Mesodermal cell (in vitro differentiated cells): Measurements from ENCODE around the gene PPARGC1A.

Experiments
- H3K27ac ChIP-seq: 2 replicates; pipeline ENCODE4 v1.7.0; 2013; ENCODE audit warnings: mild to moderate bottlenecking, low read depth, low read length, moderate library complexity; ENCODE audit not compliant: severe bottlenecking
- H3K36me3 ChIP-seq: 2 replicates; pipeline ENCODE4 v1.7.1; 2013; ENCODE audit warnings: mild to moderate bottlenecking, low read length, moderate library complexity; ENCODE audit not compliant: control insufficient read depth, insufficient read depth
- H3K4me1 ChIP-seq: one replicate; pipeline ENCODE4 v1.7.1; 2013; ENCODE audit warnings: mild to moderate bottlenecking, low read length; ENCODE audit not compliant: insufficient read depth, control insufficient read depth, poor library complexity, severe bottlenecking
- H3K4me3 ChIP-seq: 2 replicates; pipeline ENCODE4 v1.7.0; 2013; ENCODE audit warnings: low read length, control low read depth, mild to moderate bottlenecking; ENCODE audit not compliant: insufficient read depth, poor library complexity, severe bottlenecking; ENCODE audit errors: extremely low read depth
- H3K9me3 ChIP-seq: 2 replicates; pipeline ENCODE4 v1.7.1; 2013; ENCODE audit warnings: mild to moderate bottlenecking, low read length, moderate library complexity; ENCODE audit not compliant: control insufficient read depth
- WGBS, 2 experiments: methylation state at CpG; one replicate each; pipeline ENCODE4 v1.1.5; 2013; ENCODE audit warnings: missing lambda C conversion rate in 2 of 2; ENCODE audit not compliant: insufficient coverage in 2 of 2; 5-methylcytosine and 5-hydroxymethylcytosine counted together

PPARGC1A gene

GRCh38 chr4:23837371-23837770 lies 52.5 kb downstream of the PPARGC1A start:
- no CpG with 5 or more reads among the region's 2 CpGs for WGBS, 2 experiments
- Histone ChIP-seq H3K9me3 (no peaks in the 10 kb centered on the region), H3K4me3 (no peak overlapping the region), H3K4me1 (no peaks in the 10 kb centered on the region), H3K36me3 (no peaks in the 10 kb centered on the region), H3K27ac (no peak overlapping the region)

DNA sequence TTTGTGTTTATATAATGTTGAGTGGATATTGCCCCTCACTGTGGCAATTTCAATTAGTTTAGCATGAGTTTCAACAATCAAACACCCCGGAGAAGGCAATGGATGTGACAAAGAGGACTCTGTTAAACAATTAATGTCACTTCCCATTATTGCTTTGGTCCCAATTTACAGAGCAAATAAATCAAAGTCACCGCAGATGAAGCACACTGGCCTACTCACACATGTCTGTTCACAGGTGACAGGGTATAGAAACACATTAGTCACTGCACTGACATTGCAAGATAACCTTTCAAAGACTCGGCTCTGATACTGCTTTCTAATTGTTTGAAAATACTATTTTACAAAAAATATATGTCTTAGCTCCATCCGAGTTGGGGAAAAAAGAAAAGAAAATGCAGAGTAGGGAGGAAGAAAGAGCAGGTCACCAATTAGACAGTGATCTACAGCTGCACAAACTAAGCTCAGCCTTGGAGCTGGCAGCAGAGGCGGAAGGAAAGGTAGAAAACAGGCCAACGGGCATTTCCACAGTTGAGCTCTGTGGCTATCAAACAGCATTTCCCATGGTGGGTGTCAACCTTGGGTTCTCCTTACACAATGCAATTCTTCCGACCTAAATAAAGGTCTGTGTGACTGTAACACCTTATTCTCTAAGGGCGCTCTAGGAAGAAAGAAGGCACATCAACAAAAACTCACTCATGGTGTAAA lies 53.9 kb downstream of the PPARGC1A start:
- Histone ChIP-seq H3K4me3 (no peak overlapping the region), H3K4me1 (no peaks in the 10 kb centered on the region), H3K27ac (no peak overlapping the region), H3K9me3 (no peaks in the 10 kb centered on the region), H3K36me3 (no peaks in the 10 kb centered on the region)
- WGBS, 2 experiments = 83 to 89% methylated on average over 3 to 4 of the region's 8 CpGs

- Histone ChIP-seq H3K27ac (no peak overlapping the region), H3K4me1 (no peaks in the 10 kb centered on the region), H3K36me3 (no peaks in the 10 kb centered on the region), H3K9me3 (no peaks in the 10 kb centered on the region), H3K4me3 (no peak overlapping the region)
- WGBS, 2 experiments = 79 to 97% methylated on average over 2 to 3 of the region's 4 CpGs
These were observed 61.1 kb downstream of the PPARGC1A start for GRCh38 chr4:23828779-23829178.

DNA sequence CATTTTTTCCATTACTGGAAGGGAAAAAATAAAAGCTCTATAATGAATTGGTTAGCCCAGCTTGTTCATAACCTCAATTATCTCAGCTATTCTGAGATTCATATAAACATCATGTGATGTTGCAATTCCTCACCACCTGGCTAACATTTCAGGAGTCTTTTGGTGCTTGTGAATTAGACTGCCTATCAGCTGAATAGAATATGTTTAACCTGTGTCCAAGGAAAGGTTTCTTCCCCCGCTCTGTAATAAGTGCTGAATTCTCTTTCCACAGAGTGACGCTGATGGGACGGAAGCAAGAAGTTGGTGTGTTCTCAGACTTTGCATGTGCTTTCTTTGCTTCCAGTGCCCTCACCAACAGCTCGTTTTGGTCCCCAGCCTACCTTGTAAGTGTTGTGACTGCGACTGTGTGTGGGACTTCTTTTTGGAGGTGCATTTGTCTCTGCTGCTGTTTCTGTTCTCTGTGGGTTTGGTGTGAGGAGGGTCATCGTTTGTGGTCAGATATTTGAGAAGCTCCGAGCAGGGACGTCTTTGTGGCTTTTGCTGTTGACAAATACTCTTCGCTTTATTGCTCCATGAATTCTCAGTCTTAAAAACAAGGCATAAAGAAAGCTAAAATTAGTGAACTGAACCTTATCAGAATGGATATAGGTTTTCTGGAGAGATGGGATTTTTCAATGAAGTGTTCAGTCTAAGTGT lies 61.7 kb downstream of the PPARGC1A start:
- Histone ChIP-seq H3K9me3 (no peaks in the 10 kb centered on the region), H3K4me3 (no peak overlapping the region), H3K27ac (no peak overlapping the region), H3K36me3 (no peaks in the 10 kb centered on the region), H3K4me1 (no peaks in the 10 kb centered on the region)
- WGBS, 2 experiments = 92% methylated on average over 4 to 7 of the region's 9 CpGs

DNA sequence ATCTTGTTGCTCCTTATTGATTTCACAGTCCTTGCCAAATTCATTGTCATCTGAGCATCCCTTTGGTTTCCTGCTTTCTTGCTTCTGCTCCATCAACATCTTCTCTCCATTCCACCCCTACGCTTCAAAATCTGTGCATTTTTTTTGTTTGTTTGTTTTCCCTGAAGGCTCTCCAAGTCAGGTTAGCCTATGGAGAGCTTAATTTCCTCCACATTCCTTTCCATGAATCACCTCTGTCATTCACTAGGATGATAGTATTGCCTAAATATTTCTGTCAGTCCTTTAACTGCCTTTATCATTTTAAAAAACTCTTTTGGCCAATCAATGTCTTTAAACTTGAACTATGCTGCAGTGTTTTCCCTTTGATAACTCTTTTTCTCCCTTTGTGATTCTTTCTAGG lies 67.7 kb downstream of the PPARGC1A start:
- peaks cover 7% of the 10 kb centered on the region for H3K4me1 ChIP-seq
- H3K4me3 ChIP-seq = no peak overlapping the region
- WGBS, 2 experiments = 75% methylated on average over 1 of the region's 1 CpG; no CpG with 5 or more reads in 1 of the 2 experiments
- H3K9me3 ChIP-seq = no peaks in the 10 kb centered on the region
- H3K36me3 ChIP-seq = no peaks in the 10 kb centered on the region
- H3K27ac ChIP-seq = peak overlapping the region; percentile 45

DNA sequence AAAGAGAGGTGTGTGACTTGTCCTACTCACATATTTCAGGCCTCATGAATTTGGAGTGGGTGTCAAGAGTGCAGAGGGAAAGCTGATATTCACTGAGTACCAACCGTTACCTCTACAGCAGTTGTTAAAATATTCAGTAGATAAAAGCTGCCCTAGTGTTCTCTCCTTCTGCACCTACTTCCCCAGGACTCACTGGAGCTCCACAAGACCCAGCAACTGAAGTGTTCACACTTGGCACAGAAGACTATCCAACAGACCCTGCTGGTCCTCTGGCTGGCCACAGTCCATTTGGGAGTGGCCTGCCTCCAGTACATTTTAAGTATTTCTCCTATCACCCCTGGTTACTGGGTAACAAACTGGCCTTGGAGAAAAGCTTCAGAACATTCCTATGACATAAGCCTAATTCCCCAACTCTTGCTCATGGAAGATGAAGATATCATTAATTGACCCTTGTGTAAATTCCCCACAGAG lies 70.8 kb downstream of the PPARGC1A start:
- WGBS, 2 experiments = no CpG with 5 or more reads among the region's 1 CpG
- Histone ChIP-seq H3K4me1 (peaks cover 10% of the 10 kb centered on the region), H3K27ac (no peak overlapping the region), H3K9me3 (no peaks in the 10 kb centered on the region), H3K36me3 (no peaks in the 10 kb centered on the region), H3K4me3 (no peak overlapping the region)

GRCh38 chr4:23818097-23818885 lies 71.6 kb downstream of the PPARGC1A start:
- Histone ChIP-seq H3K4me3 (no peak overlapping the region), H3K27ac (no peak overlapping the region), H3K36me3 (no peaks in the 10 kb centered on the region), H3K9me3 (no peaks in the 10 kb centered on the region), H3K4me1 (peaks cover 10% of the 10 kb centered on the region)
- WGBS, 2 experiments = 80 to 94% methylated on average over 2 to 5 of the region's 7 CpGs

DNA sequence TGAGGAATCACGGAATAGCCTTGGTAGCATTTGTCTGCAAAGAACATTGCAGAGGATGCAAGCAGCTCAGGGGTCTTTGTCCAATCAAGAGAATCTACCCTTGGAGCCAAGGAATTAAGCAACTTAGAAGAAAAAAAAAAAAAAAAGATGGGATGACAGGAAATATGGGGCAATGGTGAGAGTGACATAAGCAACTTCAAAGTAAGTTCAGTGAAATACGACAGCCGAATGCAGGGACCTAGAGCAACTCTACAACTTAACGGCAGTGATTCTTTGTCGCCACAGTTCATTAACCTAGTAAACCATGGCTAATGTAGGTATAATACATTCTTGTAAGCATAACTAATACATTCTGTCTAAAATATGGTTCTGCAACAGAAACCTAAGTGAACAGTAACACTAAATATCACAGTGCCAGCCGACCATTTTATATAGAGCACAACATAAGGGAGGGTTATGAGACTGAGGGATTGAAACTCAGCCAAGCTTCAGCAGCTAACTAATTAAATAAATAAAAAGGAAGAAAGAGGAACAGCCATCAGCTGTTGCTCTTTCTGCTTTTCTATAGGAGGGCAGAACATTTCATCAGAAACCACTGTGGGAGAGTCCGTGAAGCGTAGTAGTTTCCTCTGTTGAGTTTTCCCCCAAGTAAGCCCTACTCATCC lies 74.7 kb downstream of the PPARGC1A start:
- 76 to 84% methylated on average over 3 to 6 of the region's 8 CpGs for WGBS, 2 experiments
- no peaks in the 10 kb centered on the region for H3K9me3 ChIP-seq
- no peaks in the 10 kb centered on the region for H3K36me3 ChIP-seq
- H3K27ac ChIP-seq = no peak overlapping the region
- peaks cover 3% of the 10 kb centered on the region for H3K4me1 ChIP-seq
- H3K4me3 ChIP-seq = no peak overlapping the region

DNA sequence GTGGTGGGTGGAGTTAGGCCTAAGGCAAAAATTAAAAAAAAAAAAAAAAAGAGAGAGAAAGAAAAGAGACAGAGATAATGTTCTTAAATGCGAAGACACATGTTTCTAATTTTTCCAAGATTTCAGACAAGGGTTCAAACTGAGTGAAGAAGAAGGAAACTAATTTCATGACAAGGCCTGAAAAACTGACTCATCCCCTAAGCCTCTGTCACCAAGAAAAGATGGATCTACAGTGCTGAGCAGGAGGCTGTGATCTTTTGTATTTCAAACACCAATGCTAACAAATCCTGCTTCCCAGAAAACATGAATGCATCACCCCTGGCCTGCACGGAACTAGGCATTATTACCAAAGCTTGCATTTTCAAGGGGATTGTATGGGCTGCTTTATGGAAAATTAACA lies 75.3 kb downstream of the PPARGC1A start:
- no peaks in the 10 kb centered on the region for H3K36me3 ChIP-seq
- 86% methylated on average over 1 of the region's 2 CpGs; no CpG with 5 or more reads in 1 of the 2 experiments for WGBS, 2 experiments
- no peak overlapping the region for H3K4me3 ChIP-seq
- no peak overlapping the region for H3K27ac ChIP-seq
- peaks cover 3% of the 10 kb centered on the region for H3K4me1 ChIP-seq
- H3K9me3 ChIP-seq = no peaks in the 10 kb centered on the region

GRCh38 chr4:23811161-23811560 lies 78.7 kb downstream of the PPARGC1A start:
- 67 to 100% methylated on average over 1 to 2 of the region's 2 CpGs for WGBS, 2 experiments
- H3K4me3 ChIP-seq = no peak overlapping the region
- H3K36me3 ChIP-seq = no peaks in the 10 kb centered on the region
- no peak overlapping the region for H3K27ac ChIP-seq
- no peaks in the 10 kb centered on the region for H3K9me3 ChIP-seq
- peaks cover 3% of the 10 kb centered on the region for H3K4me1 ChIP-seq
